HEK293T (cell line): ENCODE results near the gene CXCL14.

Experiments used
- BHLHE40 ChIP-seq: fragments of 450-650 bp; IDR thresholded peaks from 2 replicates; pipeline ENCODE4 v1.6.1; 2016; ENCODE audit warnings: mild to moderate bottlenecking, moderate library complexity, borderline replicate concordance
- FOXA1 ChIP-seq: fragments of 450-650 bp; IDR thresholded peaks from 2 replicates; pipeline ENCODE4 v1.6.1; 2016; ENCODE audit warnings: mild to moderate bottlenecking
- HDGF ChIP-seq: fragments of 450-650 bp; IDR thresholded peaks from 2 replicates; pipeline ENCODE4 v1.6.1; 2017; ENCODE audit warnings: antibody characterized with exemption, borderline replicate concordance
- SP1 ChIP-seq: fragments of 450-650 bp; IDR thresholded peaks from 2 replicates; pipeline ENCODE4 v1.6.1; 2017

DNA sequence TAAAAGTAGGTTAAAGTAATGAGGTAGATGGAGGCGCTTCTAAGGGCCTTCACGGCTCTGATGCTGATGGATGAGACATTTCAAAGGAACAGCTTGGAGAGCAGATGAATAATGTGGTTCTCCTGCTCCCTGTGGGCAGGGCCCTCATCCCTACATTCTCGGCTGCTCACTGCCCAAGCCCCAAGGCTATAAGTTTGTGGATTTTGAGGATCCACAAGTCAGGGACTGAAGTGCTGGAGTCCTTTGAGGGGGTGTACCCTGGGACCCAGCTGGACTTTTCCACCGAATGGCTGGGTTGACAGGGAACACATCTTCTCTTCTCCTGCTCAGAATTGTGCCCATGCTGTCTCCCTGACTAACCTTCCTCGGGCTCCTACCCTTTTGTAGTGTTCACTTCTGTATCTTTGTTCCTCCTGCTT, 21.4 kb upstream of the CXCL14 start:
- TF ChIP-seq SP1 (no peak), BHLHE40 (no peak), FOXA1 (no peak), HDGF (no peak)
